ENCODE measurements around the gene BARHL1. TPM values are rescaled to one million over a fixed set of nuclear protein-coding genes. Genes with fewer than 3 reads are reported as not detected.

BARHL1 gene
- total and polyA plus RNA-seq, 2 experiments from 2014 or later = not detected

GRCh38 chr9:132591244-132591643 is 8.8 kb downstream of the BARHL1 start:
- H3K27me3 Mint-ChIP-seq (ENCODE audit: insufficient read depth, low read depth, poor library complexity) = peaks cover 68% of the 10 kb centered on the region
- TF ChIP-seq POLR2AphosphoS5 (IDR thresholded peaks at IDR 0.05; ENCODE audit: low read depth) = 0 out of 2 replicates have a peak, but pooled peaks have one; percentile 16
- TF ChIP-seq NANOG (IDR thresholded peaks at IDR 0.05; ENCODE audit: borderline replicate concordance) = no peak
- Histone ChIP-seq H3K36me3 (ENCODE audit: insufficient read depth) (no peaks in the 10 kb centered on the region), H3K4me3 (peak overlapping the region; percentile 58), H3K27me3 (ENCODE audit: insufficient read depth) (peaks cover 75% of the 10 kb centered on the region), H3K27ac (ENCODE audit: low read depth) (no peak overlapping the region), H3K79me2 (replicated peaks; ENCODE audit: insufficient read depth) (no peaks in the 10 kb centered on the region), H2AFZ (no peak overlapping the region), H3F3A (replicated peaks; ENCODE audit: low read depth) (0 out of 2 replicates have a peak, but pooled peaks cover 13% of the 10 kb centered on the region), H3K9me2 (ENCODE audit: insufficient read depth) (no peaks in the 10 kb centered on the region), H3K4me2 (peak overlapping the region; percentile 80), H4K20me1 (replicated peaks; ENCODE audit: insufficient read depth) (peaks cover under 1% of the 10 kb centered on the region; the same call in 1 of the 2 replicates), H3K4me1 (ENCODE audit: insufficient read depth) (peaks cover 37% of the 10 kb centered on the region)
- no peaks in the 10 kb centered on the region for H3K9me3 Mint-ChIP-seq
- H3K4me3 Mint-ChIP-seq = peak overlapping the region; percentile 66
- peaks cover 37% of the 10 kb centered on the region for H3K4me1 Mint-ChIP-seq
- ATAC-seq (peak; percentile 17), DNase-seq (ENCODE audit: low spot score) (peak; percentile 64)
- H3K27ac Mint-ChIP-seq = no peak overlapping the region
- peaks cover 15% of the 10 kb centered on the region for H3K36me3 Mint-ChIP-seq (ENCODE audit: low read depth)

GRCh38 chr9:132591751-132592314 is 9.4 kb downstream of the BARHL1 start:
- Histone ChIP-seq H3K27me3 (ENCODE audit: insufficient read depth) (peaks cover 69% of the 10 kb centered on the region), H3K4me2 (peak overlapping the region; percentile 80), H3K4me1 (ENCODE audit: insufficient read depth) (peaks cover 35% of the 10 kb centered on the region), H3K27ac (ENCODE audit: low read depth) (no peak overlapping the region), H3F3A (replicated peaks; ENCODE audit: low read depth) (0 out of 2 replicates have a peak, but pooled peaks cover 13% of the 10 kb centered on the region), H2AFZ (no peak overlapping the region), H4K20me1 (replicated peaks; ENCODE audit: insufficient read depth) (no peaks in the 10 kb centered on the region; the same call in 1 of the 2 replicates), H3K36me3 (ENCODE audit: insufficient read depth) (no peaks in the 10 kb centered on the region), H3K79me2 (replicated peaks; ENCODE audit: insufficient read depth) (no peaks in the 10 kb centered on the region), H3K9me2 (ENCODE audit: insufficient read depth) (no peaks in the 10 kb centered on the region), H3K4me3 (peak overlapping the region; percentile 58)
- H3K9me3 Mint-ChIP-seq = no peaks in the 10 kb centered on the region
- DNase-seq (ENCODE audit: low spot score) (peak; percentile 52), ATAC-seq (peak; percentile 7)
- H3K4me3 Mint-ChIP-seq = peak overlapping the region; percentile 66
- peaks cover 31% of the 10 kb centered on the region for H3K4me1 Mint-ChIP-seq
- H3K27ac Mint-ChIP-seq = no peak overlapping the region; the same call in 1 of the 2 replicates
- TF ChIP-seq STAT1 (IDR thresholded peaks at IDR 0.05; ENCODE audit: unreplicated experiment) (no peak), REST (IDR thresholded peaks at IDR 0.05; ENCODE audit: unreplicated experiment) (no peak), NANOG (IDR thresholded peaks at IDR 0.05; ENCODE audit: borderline replicate concordance) (no peak), EZH2 (IDR thresholded peaks at IDR 0.05; ENCODE audit: low read depth, unreplicated experiment) (peak; percentile 51), ZNF331 (CRISPR knock-in tag; IDR thresholded peaks at IDR 0.05; ENCODE audit: low read depth) (no peak)
- H3K36me3 Mint-ChIP-seq (ENCODE audit: low read depth) = peaks cover 18% of the 10 kb centered on the region
- H3K27me3 Mint-ChIP-seq (ENCODE audit: insufficient read depth, low read depth, poor library complexity) = peaks cover 62% of the 10 kb centered on the region
